ENCODE results near the gene SASH1. TPM values are rescaled to one million over a fixed set of nuclear protein-coding genes. Genes with fewer than 3 reads are reported as not detected.

The SASH1 gene
- total RNA-seq, 1 donor from 2014 or later = 0.41 TPM

GRCh38 chr6:148457137-148457842 is 114.7 kb downstream of the SASH1 start:
- intact Hi-C loops (cut with micrococcal nuclease) = no loop called here

- intact Hi-C loops (cut with micrococcal nuclease) = no loop called here
These were observed 115.2 kb downstream of the SASH1 start for GRCh38 chr6:148457843-148458159.

GRCh38 chr6:148459238-148459637 is 116.6 kb downstream of the SASH1 start:
- intact Hi-C loops (cut with micrococcal nuclease) = no loop called here

- intact Hi-C loops (cut with micrococcal nuclease) = no loop called here
These were observed 118.4 kb downstream of the SASH1 start for GRCh38 chr6:148460876-148461646.

- intact Hi-C loops (cut with micrococcal nuclease) = no loop called here
These were observed 119.4 kb downstream of the SASH1 start for GRCh38 chr6:148461986-148462577.

- intact Hi-C loops (cut with micrococcal nuclease) = loop anchor here (1.0 to 2.0 kb wide), 3 partner anchors 286 to 957 kb away; no protein-coding TSS in a partner anchor
These were observed 121.0 kb downstream of the SASH1 start for GRCh38 chr6:148463671-148464070.

- intact Hi-C loops (cut with micrococcal nuclease) = loop anchor here (1.0 to 2.0 kb wide), 3 partner anchors 287 to 958 kb away; no protein-coding TSS in a partner anchor
These were observed 121.8 kb downstream of the SASH1 start for GRCh38 chr6:148464319-148465010.

GRCh38 chr6:148465011-148465335 is 122.3 kb downstream of the SASH1 start:
- intact Hi-C loops (cut with micrococcal nuclease) = loop anchor here (2.0 kb wide), 1 partner anchor 958 kb away; no protein-coding TSS in a partner anchor

GRCh38 chr6:148465670-148466069 is 123.0 kb downstream of the SASH1 start:
- intact Hi-C loops (cut with micrococcal nuclease) = loop anchor here (2.0 kb wide), 1 partner anchor 959 kb away; no protein-coding TSS in a partner anchor

- intact Hi-C loops (cut with micrococcal nuclease) = no loop called here
These were observed 123.5 kb downstream of the SASH1 start for GRCh38 chr6:148466158-148466557.

- intact Hi-C loops (cut with micrococcal nuclease) = no loop called here
These were observed 125.3 kb downstream of the SASH1 start for GRCh38 chr6:148467926-148468325.

- intact Hi-C loops (cut with micrococcal nuclease) = no loop called here
These were observed 127.5 kb downstream of the SASH1 start for GRCh38 chr6:148470156-148470555.

GRCh38 chr6:148470606-148471465 is 128.2 kb downstream of the SASH1 start:
- intact Hi-C loops (cut with micrococcal nuclease) = no loop called here

- intact Hi-C loops (cut with micrococcal nuclease) = no loop called here
These were observed 129.1 kb downstream of the SASH1 start for GRCh38 chr6:148471624-148472159.

GRCh38 chr6:148472171-148473105 is 129.8 kb downstream of the SASH1 start:
- intact Hi-C loops (cut with micrococcal nuclease) = no loop called here

- intact Hi-C loops (cut with micrococcal nuclease) = no loop called here
These were observed 136.9 kb downstream of the SASH1 start for GRCh38 chr6:148479497-148479896.

GRCh38 chr6:148487461-148487860 is 144.8 kb downstream of the SASH1 start:
- intact Hi-C loops (cut with micrococcal nuclease) = no loop called here

GRCh38 chr6:148491638-148492251 is 149.1 kb downstream of the SASH1 start:
- intact Hi-C loops (cut with micrococcal nuclease) = no loop called here
